ENCODE measurements around the gene ARHGAP26. TPM values are rescaled to one million over a fixed set of nuclear protein-coding genes. Genes with fewer than 3 reads are reported as not detected.

The ARHGAP26 gene
- total RNA-seq, 1 experiment from 2014 or later = 54.3 TPM

DNA sequence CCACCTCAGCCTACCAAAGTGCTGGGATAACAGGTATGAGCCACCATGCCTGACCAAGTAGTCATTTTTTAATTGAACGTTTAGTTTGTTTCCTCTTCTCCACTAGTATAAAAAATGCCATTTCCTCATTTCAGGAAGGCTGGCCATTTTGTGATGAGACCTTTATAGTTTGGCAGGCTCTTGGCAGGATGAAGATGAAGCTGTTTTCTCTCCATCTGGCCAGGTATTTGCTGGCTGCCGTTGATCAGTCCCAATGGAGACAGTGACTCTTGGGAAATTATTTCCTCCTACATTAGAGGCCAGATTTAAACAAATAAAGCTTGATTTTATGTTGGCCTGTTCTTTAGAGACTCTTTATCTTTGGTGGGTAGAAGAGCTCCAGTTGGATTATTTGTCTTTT is 199.0 kb downstream of the ARHGAP26 start:
- H3K9me3 Mint-ChIP-seq (ENCODE audit: unreplicated experiment) = peaks cover 6% of the 10 kb centered on the region
- H3K36me3 Mint-ChIP-seq (ENCODE audit: insufficient read depth, unreplicated experiment) = no peaks in the 10 kb centered on the region
- no peak overlapping the region for H3K4me3 Mint-ChIP-seq (ENCODE audit: unreplicated experiment)
- no peak overlapping the region for H3K27ac Mint-ChIP-seq (ENCODE audit: low read depth, unreplicated experiment)
- TF ChIP-seq, protein P1, sequence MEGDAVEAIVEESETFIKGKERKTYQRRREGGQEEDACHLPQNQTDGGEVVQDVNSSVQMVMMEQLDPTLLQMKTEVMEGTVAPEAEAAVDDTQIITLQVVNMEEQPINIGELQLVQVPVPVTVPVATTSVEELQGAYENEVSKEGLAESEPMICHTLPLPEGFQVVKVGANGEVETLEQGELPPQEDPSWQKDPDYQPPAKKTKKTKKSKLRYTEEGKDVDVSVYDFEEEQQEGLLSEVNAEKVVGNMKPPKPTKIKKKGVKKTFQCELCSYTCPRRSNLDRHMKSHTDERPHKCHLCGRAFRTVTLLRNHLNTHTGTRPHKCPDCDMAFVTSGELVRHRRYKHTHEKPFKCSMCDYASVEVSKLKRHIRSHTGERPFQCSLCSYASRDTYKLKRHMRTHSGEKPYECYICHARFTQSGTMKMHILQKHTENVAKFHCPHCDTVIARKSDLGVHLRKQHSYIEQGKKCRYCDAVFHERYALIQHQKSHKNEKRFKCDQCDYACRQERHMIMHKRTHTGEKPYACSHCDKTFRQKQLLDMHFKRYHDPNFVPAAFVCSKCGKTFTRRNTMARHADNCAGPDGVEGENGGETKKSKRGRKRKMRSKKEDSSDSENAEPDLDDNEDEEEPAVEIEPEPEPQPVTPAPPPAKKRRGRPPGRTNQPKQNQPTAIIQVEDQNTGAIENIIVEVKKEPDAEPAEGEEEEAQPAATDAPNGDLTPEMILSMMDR (IDR thresholded peaks at IDR 0.05; ENCODE audit: unreplicated experiment) = no peak
- no peaks in the 10 kb centered on the region for H3K27me3 Mint-ChIP-seq (ENCODE audit: insufficient read depth, unreplicated experiment)
- POLR2A ChIA-PET = no interaction called here
- no peak for DNase-seq (ENCODE audit: unreplicated experiment)
- CTCF ChIA-PET = interaction anchor here (0.6 to 1.0 kb wide), 4 partner anchors 10 to 198 kb away, joined by 3 to 5 read pairs (median 3); no protein-coding TSS in a partner anchor
- intact Hi-C loops (cut with micrococcal nuclease) = no loop called here
- peaks cover 8% of the 10 kb centered on the region for H3K4me1 Mint-ChIP-seq (ENCODE audit: insufficient read depth, unreplicated experiment)
- no TSS peak for BruUV-seq (replicated peaks)

- POLR2A ChIA-PET = no interaction called here
- CTCF ChIA-PET = no interaction called here
- intact Hi-C loops (cut with micrococcal nuclease) = no loop called here
- H3K27me3 Mint-ChIP-seq (ENCODE audit: insufficient read depth, unreplicated experiment) = no peaks in the 10 kb centered on the region
- H3K4me1 Mint-ChIP-seq (ENCODE audit: insufficient read depth, unreplicated experiment) = peaks cover 3% of the 10 kb centered on the region
- H3K36me3 Mint-ChIP-seq (ENCODE audit: insufficient read depth, unreplicated experiment) = no peaks in the 10 kb centered on the region
- H3K9me3 Mint-ChIP-seq (ENCODE audit: unreplicated experiment) = peaks cover 6% of the 10 kb centered on the region
- TF ChIP-seq, protein P1 (IDR thresholded peaks at IDR 0.05; ENCODE audit: unreplicated experiment) = no peak
- H3K27ac Mint-ChIP-seq (ENCODE audit: low read depth, unreplicated experiment) = no peak overlapping the region
- BruUV-seq (replicated peaks) = no TSS peak
- no peak overlapping the region for H3K4me3 Mint-ChIP-seq (ENCODE audit: unreplicated experiment)
- no peak for DNase-seq (ENCODE audit: unreplicated experiment)
Observed at GRCh38 chr5:142969624-142970439, 199.7 kb downstream of the ARHGAP26 start.

GRCh38 chr5:142970440-142971030 is 200.4 kb downstream of the ARHGAP26 start:
- Mint-ChIP-seq H3K36me3 (ENCODE audit: insufficient read depth, unreplicated experiment) (no peaks in the 10 kb centered on the region), H3K4me3 (ENCODE audit: unreplicated experiment) (no peak overlapping the region), H3K27me3 (ENCODE audit: insufficient read depth, unreplicated experiment) (no peaks in the 10 kb centered on the region), H3K4me1 (ENCODE audit: insufficient read depth, unreplicated experiment) (no peaks in the 10 kb centered on the region), H3K9me3 (ENCODE audit: unreplicated experiment) (peaks cover 6% of the 10 kb centered on the region), H3K27ac (ENCODE audit: low read depth, unreplicated experiment) (no peak overlapping the region)
- POLR2A ChIA-PET = no interaction called here
- intact Hi-C loops (cut with micrococcal nuclease) = no loop called here
- CTCF ChIA-PET = no interaction called here
- DNase-seq (ENCODE audit: unreplicated experiment) = no peak
- TF ChIP-seq, protein P1 (IDR thresholded peaks at IDR 0.05; ENCODE audit: unreplicated experiment) = no peak
- no TSS peak for BruUV-seq (replicated peaks)

GRCh38 chr5:142971303-142972013 is 201.3 kb downstream of the ARHGAP26 start:
- TF ChIP-seq, protein P1 (IDR thresholded peaks at IDR 0.05; ENCODE audit: unreplicated experiment) = no peak
- H3K36me3 Mint-ChIP-seq (ENCODE audit: insufficient read depth, unreplicated experiment) = no peaks in the 10 kb centered on the region
- no peak for DNase-seq (ENCODE audit: unreplicated experiment)
- no TSS peak for BruUV-seq (replicated peaks)
- intact Hi-C loops (cut with micrococcal nuclease) = no loop called here
- no peak overlapping the region for H3K27ac Mint-ChIP-seq (ENCODE audit: low read depth, unreplicated experiment)
- ChIA-PET POLR2A (interaction anchor here (1.0 kb wide), 1 partner anchor 11 kb away, joined by 4 read pairs; no protein-coding TSS in a partner anchor), CTCF (interaction anchor here (0.8 to 1.0 kb wide), 2 partner anchors 9 to 31 kb away, joined by 3 to 4 read pairs; no protein-coding TSS in a partner anchor)
- no peaks in the 10 kb centered on the region for H3K4me1 Mint-ChIP-seq (ENCODE audit: insufficient read depth, unreplicated experiment)
- H3K27me3 Mint-ChIP-seq (ENCODE audit: insufficient read depth, unreplicated experiment) = no peaks in the 10 kb centered on the region
- no peak overlapping the region for H3K4me3 Mint-ChIP-seq (ENCODE audit: unreplicated experiment)
- peaks cover 6% of the 10 kb centered on the region for H3K9me3 Mint-ChIP-seq (ENCODE audit: unreplicated experiment)

Data from MCF 10A (cell line).